Activated CD4-positive, alpha-beta T cell treated with anti-CD3 and anti-CD28 coated beads, Interleukin-10, Interleukin-2, amounts not matched to agents 100 ng/mL and 50 ng/mL, durations not matched to agents 16 hours and 8 hours (primary cell): ENCODE data around the gene TFG.

ENCODE experiments used
- DNase-seq: peaks from one replicate; pipeline ENCODE4 v3.0.0-alpha.2; 2020

Gene TFG

DNA sequence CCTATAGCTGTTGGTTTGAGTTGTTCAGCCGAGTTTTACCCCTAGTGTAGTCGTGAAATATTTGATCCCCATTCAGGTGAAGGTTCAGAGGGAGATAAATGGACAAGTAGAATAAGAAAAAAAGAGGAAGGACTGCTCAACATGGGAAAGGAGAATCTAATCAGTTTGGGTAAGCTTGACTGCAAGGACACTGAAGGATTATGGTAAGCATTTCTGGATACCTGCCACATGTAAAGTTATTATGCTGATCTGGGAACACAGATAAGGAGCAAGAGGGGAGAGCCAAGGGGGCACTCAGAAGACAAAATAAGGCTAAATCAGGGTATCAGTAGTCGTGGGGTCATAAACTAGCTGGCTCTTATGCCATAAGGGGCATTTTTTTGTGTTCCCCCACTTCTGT is 49.9 kb downstream of the TFG start:
- no peak for DNase-seq

DNA sequence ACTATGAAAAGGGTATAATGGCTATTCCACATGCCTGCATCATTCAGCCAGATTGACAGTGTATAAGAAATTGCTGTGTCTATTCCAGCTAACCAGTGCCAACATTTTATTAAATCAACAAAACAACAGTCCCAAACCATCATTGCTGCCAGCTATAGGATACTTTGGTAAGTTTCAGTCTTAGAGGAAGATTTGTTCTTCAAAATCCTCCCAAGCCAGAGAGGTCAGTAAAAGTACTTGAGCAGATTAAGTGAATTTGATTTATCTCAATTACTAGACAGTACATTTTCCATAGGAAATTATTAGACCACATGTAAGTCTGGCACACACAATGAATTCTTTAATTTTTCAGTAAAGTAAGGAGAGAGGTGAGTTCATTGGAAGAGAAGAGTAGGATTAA is 50.7 kb downstream of the TFG start:
- DNase-seq = no peak

DNA sequence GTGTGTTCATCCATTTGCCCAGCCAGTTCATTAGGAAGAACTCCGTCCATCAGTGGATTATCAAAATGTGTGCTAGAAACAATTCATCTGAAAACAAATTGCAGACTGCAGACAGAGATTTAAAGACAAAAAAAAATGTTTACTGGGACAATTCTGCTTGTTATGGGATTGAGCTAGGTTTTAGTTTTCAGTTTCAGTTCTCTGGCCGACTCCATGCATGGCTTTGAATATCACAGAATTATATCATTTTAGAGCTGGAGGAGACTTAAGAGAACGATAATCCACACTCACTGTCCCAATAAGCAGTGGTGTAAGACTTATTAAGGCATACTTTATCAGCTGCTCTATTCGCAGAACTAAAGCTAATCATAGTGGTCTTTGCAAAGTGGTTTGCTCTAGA is 51.1 kb downstream of the TFG start:
- DNase-seq = no peak

DNA sequence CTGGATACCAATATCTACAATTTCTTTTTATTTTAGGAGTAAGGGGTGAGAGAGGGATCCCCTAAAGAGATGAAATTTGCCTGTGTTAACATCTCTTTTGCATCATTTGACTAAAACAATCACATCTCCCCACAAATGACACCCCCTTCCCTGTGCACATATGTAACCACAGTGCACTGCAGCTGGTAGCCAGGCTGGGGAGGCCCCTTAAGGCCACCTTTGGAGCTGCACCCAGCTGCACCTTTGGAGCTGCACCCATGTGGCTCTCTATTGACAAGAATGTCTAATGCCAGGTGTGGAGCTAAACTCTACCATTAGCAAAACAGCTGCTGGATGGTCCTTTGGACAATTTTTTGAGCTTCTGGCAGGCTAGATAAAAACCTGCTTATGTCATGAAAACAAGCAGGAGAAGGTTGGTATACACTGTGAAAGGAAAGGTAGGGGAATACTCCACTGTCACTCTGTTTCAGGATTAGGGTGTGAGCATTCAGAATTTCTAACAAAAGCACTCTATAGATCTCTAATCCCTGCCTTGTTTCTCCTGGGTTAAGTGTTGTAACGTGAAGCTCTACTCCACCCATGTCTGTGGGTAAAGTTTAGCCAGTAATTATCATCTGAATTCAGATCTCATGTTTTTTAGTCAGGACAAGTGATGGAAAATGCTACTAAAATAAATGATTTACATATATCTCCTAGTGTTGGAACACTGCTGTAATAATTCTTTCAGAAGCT is 52.1 kb downstream of the TFG start:
- peak; percentile 19 for DNase-seq

DNA sequence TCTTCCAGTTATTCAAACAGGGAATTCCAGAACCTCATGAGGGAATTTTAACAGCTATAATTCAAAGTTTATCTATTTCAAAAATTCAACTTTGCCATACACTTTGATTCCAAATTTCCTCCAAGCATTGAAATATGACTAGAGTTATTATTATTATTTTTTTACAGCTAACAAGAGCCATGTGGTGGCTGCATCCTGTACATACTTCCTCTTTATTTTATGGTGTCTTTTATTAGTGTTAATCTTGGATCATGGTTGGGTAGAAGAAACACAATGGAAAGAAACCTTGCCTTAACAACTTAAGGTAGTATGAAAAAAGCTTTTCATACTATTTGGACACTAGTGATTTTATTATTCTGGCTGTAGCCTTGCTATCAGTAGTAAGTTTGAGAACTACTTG is 52.7 kb downstream of the TFG start:
- DNase-seq = no peak

DNA sequence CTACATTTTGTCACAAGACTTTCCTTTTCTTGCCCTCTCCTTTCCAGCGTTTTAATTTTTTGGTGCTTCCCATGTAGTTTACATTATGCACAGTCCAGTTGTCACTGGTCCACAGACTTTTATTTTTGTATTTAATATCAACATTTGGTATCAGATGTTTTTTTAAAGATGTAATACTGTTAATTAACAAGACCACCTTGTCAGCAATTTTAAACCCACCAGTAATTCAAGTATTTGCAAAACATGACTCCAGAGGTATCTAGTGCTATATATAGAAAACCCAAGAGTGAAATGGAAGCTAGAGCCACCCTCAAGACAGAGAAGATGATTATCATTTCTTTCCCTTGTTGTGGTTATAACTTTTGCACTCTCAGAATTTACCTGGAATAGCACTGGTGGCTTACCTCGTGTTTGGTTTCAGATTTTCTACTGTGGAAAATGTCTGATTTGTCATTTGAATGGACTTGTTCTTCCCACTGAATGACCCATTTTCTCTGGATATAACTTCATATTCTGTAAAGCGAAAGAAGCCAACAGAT is 56.2 kb downstream of the TFG start:
- DNase-seq = no peak

DNA sequence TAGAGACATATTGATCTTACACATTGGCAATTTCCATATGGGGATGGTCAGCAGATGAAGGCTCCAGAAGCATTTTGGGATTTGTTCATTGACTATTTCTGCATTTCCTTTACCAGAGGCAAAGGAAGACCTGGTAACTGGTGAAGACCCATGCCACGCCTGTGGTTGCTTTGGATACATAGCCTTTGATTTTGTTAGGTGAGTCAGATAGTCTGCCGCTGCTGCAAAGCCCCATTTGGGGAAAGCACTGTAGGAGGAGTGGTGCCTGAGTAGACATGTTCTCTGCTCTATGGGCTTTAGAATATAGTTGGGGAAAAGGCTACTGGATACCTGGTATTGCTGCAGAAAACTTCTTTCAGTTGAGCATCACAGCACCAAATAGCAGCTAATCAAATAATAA is 56.8 kb downstream of the TFG start:
- peak; percentile 11 for DNase-seq

DNA sequence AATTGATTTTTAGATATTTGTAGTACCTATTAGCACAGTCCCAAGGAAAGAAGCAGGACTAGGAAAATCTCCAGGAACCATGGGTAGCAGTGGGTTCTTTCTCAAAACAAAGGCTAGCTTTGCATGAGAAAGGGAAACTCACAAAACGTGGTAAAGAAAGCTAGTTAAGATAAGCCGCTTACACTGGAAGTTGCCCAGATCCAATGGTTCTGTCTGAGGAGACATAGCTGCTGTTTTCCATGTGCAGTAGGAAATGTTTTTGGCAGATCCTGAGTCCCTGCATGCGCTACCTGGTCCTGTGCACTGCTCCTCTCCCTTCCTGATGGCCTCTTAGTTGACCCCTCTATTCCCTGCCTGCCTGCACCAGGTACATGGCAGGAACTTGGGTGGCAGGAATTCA is 60.4 kb downstream of the TFG start:
- no peak for DNase-seq

DNA sequence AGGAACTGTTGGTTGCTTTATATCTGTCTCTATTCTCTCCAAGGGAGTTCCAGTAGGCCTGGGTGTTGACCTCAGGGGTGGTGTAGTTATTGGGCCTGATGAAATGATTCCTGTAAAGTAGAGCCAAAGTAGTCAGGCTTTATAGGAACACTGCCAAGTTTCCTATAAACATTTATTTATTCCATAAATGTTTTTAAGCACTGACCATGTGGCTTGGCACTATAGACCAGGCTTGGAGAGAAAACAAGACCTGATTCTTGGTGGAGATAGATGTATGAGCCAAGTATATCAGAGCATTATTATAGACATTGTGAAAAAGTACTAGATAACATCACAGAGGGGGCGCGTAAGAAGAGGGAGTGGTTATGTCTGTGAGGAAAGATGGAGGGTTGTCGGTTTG is 65.9 kb downstream of the TFG start:
- no peak for DNase-seq

DNA sequence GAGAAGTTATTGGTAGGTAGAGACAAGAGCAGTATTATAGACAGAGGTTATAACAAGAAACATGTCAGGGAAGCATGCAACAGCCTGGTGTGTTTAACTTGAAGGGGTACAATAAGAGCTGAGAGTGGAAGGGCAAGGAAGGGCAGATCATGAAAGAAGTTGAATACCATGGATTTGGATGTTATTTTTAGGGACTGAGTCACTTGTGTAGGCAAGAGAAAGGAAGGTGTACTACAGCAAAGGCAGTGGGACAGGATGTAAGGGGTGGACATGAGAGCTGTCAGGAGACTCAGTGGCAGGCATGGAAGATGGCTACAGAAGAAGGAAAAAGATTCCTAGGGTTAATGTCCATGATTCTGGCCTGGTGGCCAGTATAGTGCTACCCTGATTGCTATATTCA is 66.4 kb downstream of the TFG start:
- DNase-seq = no peak

DNA sequence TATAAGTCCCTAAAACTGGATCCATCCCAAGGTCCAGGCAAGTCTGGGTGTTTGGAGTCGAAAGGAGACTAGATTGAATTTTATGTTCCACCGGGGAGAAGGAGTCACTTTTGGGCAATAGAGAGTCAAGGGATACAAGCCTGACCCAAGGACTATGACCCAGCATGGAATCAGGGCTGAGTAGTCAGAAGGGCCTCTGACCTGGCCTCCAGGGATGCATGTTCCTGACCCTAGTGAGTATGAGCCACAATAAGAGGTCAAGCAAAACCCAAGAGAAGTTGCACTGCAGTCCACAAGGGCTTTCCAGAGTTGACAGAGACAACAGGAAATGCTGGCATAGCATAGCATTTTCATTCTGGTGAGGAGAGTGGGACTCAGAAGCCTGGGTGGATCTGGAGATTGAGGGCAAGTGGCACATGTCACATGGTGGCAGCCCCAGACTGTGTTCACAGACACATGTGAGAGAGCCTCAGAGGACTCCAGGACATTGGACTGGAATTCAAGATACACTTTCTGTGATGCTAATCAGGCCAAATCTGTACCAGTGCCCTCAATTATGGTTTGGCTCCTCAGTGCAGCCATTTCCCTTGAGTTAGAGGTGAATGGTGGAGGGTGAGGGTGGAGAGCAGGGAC is 66.9 kb downstream of the TFG start:
- no peak for DNase-seq

DNA sequence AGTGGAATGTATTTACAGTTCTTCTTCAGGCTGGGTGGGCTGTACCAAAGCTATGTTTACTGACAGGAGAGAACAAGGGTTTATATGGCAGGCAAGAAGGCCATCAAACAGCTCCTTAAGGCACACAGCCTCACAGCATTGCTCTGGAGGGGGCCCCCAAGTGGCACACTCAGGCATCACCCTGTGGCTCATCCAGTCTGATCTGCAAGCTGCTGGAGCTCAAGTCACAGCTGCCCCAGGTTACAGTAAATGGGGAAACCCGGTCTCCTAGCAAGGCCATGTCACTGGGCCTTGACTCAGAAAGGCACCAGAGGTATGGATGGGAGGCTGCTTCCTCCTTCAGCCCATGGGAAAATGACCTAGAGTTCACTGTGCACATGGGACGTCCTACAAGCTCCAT is 67.5 kb downstream of the TFG start:
- DNase-seq = no peak

DNA sequence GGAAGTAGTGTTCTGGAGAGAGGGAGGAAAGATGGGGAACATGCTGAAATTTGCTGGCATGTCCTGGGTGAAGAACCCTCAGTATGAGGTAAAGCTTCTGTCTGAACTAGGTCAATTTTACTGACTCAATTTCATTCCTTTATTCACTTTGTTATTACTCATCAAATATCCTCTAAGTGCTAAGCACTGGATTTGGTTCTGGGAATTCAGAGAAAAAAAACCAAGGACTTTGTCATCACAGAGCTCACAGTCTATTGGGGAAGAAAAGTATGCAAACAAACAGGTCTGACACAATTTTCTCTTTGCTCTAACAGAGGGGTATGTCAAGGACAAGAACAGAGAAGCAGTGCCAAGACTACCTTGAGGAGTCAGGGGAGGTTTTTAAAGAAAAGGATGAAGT is 68.0 kb downstream of the TFG start:
- DNase-seq = no peak

DNA sequence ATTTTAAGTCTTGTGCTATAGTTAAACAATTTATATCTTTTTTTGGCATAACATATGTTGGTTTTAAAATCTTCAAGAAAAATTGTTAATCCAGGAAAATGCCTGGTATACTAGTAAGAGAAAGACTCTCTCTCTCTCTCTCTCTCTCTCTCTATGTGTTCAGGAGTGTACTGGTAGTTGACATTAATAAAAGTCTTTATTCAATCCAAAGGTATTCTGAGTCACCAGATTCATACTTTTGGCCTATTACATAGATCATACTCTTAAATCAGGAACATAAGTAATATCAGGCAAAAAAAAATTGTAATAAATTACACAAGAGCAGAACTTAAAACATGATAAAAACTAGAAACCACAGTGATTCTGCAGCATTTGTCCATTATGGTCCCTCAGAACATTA is 70.2 kb downstream of the TFG start:
- no peak for DNase-seq

DNA sequence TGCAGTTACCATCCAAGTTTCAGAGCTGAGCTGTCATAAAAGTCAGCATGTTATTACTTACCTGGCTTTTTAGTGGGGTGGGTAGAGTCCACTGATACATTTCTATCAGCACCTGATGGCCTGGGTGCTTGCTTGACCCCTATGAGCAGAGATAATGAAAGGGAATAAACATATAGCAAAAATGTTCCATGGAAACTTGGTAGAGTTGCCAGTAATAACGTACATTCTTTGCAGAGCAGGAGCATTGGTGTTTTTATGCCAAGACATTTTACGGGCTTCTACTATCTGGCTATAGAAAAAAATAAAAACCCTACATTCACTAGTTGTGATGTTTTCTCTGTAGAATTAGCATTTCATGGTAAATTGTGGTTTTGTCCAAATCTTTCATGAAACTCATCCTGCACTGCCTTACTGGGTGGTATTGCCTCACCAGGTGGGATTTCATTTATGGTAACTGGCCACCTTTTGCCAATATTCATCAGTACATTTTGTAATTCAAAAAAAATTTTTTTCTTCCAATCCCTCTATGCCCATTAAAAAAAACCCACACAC is 70.9 kb downstream of the TFG start:
- no peak for DNase-seq

DNA sequence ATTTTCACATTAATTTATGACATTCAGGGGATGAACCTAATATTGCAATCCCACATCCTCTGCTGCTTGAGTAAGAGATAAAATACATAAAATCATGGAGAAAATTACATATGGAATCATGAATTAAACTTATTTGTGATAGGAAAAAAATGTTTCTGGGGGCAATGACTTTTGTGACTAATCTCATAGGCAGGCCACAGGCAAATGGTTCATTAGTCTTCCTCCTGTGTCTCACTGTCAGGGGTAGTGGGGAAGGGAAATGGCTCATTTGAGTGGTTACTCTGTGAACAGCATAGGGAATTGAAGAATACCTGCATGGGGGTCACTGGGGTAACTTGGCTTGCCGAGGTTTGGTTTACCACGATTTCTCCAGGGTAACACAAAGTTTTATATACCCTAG is 72.0 kb downstream of the TFG start:
- DNase-seq = no peak

DNA sequence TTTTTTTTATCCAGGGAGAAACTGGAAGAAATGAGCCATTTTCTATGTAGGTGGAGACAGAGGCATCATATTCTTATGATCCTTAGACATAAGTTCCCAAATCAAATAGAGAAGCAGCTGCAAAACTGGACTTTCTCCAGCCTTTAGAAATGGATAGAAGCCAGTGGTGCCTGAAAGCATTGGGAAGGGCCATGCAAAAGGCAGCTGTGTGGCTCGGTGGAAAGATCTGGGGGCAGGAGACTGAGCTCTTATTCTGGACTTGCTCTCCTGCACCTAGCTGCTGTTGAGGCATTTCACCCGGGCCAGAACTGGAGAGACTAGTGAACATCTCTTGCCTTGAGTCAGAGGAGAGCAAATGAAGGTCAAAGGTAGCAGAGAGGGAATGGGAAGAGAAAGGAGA is 73.1 kb downstream of the TFG start:
- DNase-seq = no peak

DNA sequence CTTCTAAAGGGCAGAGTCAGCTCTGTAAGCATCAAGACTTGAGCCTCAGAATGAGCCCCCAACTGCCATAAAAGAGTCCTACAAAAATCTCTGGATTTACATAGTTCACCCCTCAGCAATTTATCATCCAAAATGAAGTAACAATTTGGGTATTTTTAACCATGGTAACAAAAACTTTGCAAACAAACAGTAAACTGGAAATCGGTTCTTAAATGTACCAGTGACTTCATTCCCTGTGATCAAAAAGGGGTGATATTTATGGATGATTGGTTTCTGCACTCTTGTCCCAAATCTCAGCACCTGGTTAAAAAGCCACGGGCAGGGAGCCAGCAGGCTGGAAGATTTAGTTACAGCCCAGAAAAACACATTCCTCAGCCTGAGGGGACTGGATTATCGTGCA is 73.6 kb downstream of the TFG start:
- DNase-seq = no peak

DNA sequence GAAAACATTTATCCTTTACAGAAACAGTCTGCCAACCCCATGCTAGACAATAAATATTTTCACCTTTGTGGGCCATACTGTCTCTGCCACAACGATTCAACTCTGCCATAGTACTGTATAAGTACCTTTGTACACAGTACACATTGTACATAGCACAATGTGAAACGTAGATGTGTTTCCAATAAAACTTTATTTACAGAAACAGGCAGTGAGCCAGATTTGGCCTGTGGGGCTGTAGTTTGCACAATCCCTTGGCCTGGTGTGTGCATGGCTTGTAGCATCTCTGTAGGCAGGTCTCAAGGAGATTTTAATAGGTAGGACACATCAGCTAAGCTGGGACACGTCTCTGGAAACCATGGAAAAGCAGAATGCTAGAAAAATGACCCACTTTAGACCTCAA is 74.3 kb downstream of the TFG start:
- DNase-seq = no peak

DNA sequence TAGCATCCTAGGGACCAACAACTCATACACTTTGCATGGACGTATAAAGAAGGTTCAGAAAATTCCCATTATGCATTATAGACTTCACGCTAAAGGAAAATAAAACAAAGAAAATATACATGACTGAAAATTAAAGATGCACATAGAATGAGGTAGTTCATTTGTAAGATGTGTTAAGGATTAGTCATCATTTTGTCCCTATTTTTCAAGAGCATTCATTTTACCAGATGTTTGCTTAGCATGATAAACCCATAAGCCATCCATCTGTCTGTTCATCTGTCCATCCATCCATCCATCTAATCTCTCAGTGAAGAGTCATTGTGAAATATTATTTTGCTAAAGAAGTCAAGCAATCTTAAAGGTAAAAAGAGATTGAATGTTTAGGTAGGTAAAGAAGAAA is 80.3 kb downstream of the TFG start:
- no peak for DNase-seq

DNA sequence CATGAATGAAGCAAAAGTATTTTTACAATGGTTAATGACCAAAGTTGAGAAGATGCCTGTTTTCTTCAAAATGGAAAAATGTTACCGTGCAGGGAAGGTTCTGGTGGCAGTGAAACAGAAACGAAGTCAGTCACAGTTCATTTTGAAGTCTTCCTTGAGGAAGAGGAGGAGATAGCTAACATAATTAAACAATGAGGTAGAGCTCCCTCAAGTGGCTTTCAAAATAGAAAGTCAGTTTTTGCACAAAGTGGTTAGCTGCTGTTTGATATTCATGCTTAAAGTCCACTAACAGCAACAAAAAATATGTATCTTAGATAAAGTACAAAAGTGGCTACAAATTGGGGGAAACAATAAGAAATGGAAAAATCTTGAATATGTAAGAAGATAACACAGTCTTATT is 87.3 kb downstream of the TFG start:
- peak; percentile 26 for DNase-seq

DNA sequence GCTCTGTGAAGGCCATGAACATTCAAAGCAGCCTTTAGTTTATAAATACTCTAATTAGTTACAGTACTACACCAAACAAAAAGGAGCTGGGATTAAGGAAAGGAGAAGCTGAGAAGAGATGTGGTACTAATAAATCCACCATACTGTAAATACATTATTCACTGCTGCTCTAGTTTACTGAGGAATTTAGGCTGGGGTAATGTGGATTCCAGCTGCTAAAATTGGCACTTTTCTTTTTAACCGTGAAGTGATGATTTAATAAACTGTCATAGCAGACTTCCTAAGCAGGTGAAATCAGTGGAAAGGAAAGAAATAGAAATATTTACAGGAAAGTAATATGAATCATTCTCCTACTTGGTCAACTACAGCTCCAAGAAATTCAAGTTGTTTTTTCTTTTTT is 88.7 kb downstream of the TFG start:
- DNase-seq = no peak
